ENCODE measurements around the gene ZNF362.

ZNF362 gene

DNA sequence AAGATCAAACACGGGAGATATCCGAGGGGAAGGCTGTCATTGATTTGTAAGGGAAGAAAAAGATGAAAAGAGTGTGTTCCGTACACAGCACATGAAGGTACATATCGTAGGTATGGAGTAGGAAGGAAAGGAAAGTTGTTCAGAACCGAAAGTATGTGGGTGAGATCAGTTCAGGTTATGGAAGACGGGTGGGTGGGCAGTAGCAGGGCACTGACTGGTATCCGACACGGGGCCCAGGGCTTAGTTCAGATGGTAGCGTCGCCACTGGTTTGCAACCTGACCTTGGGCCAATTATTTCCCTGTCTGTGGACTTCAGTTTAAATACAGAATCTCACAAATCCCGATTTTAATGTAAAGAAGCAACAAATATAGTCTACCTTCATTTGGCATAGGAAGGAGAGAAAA, 92.4 kb downstream of the ZNF362 start:
- peak overlapping the region; percentile 67 for H3K4me3 ChIP-seq (ENCODE audit: low read depth, low read length)
- H3K27ac ChIP-seq (ENCODE audit: low read depth, low read length), result no peak overlapping the region
- H3K9me3 ChIP-seq (ENCODE audit: control insufficient read depth, insufficient read depth, low read depth, low read length), result no peaks in the 10 kb centered on the region
- peaks cover 90% of the 10 kb centered on the region for H3K27me3 ChIP-seq (ENCODE audit: control insufficient read depth, insufficient read depth, low read length)
- H3K36me3 ChIP-seq (ENCODE audit: control insufficient read depth, insufficient read depth, low read length), result no peaks in the 10 kb centered on the region
- H3K9ac ChIP-seq (ENCODE audit: low read length), result no peak overlapping the region
- peaks cover 33% of the 10 kb centered on the region for H3K4me1 ChIP-seq (ENCODE audit: control insufficient read depth, insufficient read depth, low read length)

DNA sequence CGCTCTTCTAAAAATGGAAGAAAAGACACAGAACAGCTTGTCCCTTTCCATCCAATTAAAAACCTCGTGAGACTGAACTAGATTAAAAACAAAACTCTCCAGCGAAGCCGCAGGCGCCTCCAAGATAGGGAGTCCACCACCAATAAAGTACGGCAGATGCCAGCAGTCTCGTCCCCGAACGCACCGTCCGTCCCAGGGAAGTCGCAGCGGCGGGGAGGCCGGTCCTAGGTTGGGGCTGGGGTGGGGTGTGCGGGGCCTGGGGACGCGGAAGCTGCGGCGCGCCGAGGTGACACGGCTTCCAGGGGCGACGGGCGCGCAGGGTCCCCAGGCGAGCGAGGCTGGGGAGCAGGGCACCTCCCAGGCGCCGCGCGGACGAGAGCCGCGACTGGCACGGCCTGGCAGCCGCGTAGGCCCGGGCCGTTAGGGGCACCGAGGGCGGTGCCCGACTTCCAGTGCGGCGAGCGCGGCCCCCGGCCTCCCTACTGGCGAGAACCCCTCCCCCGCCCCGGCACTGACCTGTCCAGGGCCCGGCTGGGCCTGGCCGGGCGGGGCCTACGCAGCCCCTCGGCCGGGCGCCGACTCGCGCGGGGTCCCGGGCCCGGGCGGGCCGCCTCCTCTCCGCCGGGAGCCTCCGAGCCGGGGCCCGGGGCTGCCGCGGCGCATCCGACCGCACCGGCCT, 92.9 kb downstream of the ZNF362 start:
- H3K27ac ChIP-seq (ENCODE audit: low read depth, low read length), result no peak overlapping the region
- peak overlapping the region; percentile 63 for H3K9ac ChIP-seq (ENCODE audit: low read length)
- peaks cover 90% of the 10 kb centered on the region for H3K27me3 ChIP-seq (ENCODE audit: control insufficient read depth, insufficient read depth, low read length)
- no peaks in the 10 kb centered on the region for H3K9me3 ChIP-seq (ENCODE audit: control insufficient read depth, insufficient read depth, low read depth, low read length)
- peak overlapping the region; percentile 67 for H3K4me3 ChIP-seq (ENCODE audit: low read depth, low read length)
- peaks cover 33% of the 10 kb centered on the region for H3K4me1 ChIP-seq (ENCODE audit: control insufficient read depth, insufficient read depth, low read length)
- H3K36me3 ChIP-seq (ENCODE audit: control insufficient read depth, insufficient read depth, low read length), result no peaks in the 10 kb centered on the region

DNA sequence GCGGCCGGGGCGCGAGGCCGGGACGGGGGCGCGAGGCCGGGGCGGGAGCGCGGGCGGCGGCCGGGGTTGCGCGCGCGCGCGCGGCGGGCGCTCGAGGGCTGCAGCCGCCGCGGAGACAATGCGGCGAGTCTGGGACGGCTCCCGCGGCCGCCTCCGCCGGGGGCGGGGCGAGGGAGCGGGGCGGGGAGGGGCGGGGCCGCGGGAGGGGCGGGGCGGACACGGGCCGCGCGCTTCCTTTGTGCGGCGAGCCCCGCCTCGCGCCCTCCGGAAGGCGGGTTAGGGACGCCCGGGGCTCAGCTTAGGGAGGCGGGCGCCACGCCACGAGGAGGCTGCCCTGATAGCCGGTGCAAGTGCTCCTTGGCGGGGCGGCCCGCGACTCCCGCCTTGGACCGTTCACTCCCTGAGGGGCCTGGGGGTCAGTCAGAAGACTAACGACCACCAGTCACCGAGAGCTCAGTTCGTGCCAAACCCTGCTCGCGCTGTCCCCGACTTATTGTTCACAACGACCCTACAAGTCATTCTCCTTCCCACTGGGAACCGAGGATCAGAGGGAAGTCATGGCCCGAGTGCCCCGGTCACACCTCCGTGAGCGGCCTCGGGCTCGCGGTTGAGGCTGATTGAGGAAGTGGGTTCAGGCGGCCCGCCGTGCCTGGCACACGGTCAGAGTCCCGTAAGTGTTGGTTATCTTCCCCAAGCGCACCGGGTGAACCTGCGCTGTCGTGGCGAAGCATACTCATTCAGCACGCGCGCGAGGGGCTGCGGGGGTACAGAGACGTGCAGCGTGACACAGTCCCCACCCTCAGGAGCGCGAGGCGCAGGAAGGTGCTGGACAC, 93.7 kb downstream of the ZNF362 start:
- H3K36me3 ChIP-seq (ENCODE audit: control insufficient read depth, insufficient read depth, low read length), result no peaks in the 10 kb centered on the region
- no peaks in the 10 kb centered on the region for H3K9me3 ChIP-seq (ENCODE audit: control insufficient read depth, insufficient read depth, low read depth, low read length)
- H3K9ac ChIP-seq (ENCODE audit: low read length), result peak overlapping the region; percentile 77
- no peak overlapping the region for H3K27ac ChIP-seq (ENCODE audit: low read depth, low read length)
- peak overlapping the region; percentile 77 for H3K4me3 ChIP-seq (ENCODE audit: low read depth, low read length)
- H3K27me3 ChIP-seq (ENCODE audit: control insufficient read depth, insufficient read depth, low read length), result peaks cover 91% of the 10 kb centered on the region
- peaks cover 33% of the 10 kb centered on the region for H3K4me1 ChIP-seq (ENCODE audit: control insufficient read depth, insufficient read depth, low read length)

Data from HUES6 (cell line).